ENCODE results near the gene IFNA16. TPM values are rescaled to one million over a fixed set of nuclear protein-coding genes. Genes with fewer than 3 reads are reported as not detected.
"Not testable (repeated sequence)": the region's sequence is repeated elsewhere in the genome, so short reads cannot be mapped to it uniquely, and the experiment has no call there.

IFNA16 gene
- not detected in 3 replicates for total RNA-seq

DNA sequence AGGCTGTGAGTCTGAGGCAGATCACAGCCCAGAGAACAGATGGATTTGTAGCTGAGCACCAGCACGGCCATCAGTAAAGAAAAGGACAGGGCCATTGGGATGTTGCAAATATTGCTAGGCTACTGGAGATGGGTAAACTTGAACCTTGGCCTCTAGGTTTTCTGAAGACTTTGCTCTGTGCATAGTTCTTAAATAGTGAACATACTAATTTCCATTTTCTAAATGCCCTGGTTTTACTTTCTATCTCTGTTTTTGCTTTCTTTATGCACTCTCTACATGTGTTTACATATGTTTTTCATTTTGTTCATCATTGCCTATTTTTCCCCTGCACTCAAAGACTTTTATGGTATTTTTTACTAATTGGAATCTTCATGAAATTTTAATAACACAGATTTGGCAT lies at the start of gene IFNA16:
IFNA16 (minus strand) TSS at position 101 of the 400 bp plus-strand sequence; CDS start at position 95, 6 bp downstream.
- not testable (repeated sequence) for H3K4me1 Mint-ChIP-seq; H3K27ac Mint-ChIP-seq; H3K9me3 Mint-ChIP-seq; H3K4me3 Mint-ChIP-seq; H3K36me3 Mint-ChIP-seq; DNase-seq (ENCODE audit: low spot score in 2 of 2, unreplicated experiment in 2 of 2)
- H3K27me3 Mint-ChIP-seq (ENCODE audit: low read depth) = peaks cover 36% of the 10 kb centered on the region

- Mint-ChIP-seq H3K27ac (no peak overlapping the region), H3K4me1 (peaks cover 2% of the 10 kb centered on the region), H3K9me3 (peaks cover 3% of the 10 kb centered on the region), H3K4me3 (no peak overlapping the region), H3K36me3 (no peaks in the 10 kb centered on the region), H3K27me3 (ENCODE audit: low read depth) (peaks cover 73% of the 10 kb centered on the region)
- TF ChIP-seq CTCF (IDR thresholded peaks at IDR 0.05; ENCODE audit: unreplicated experiment) = no peak
- DNase-seq (ENCODE audit: low spot score in 2 of 2, unreplicated experiment in 2 of 2) = no peak
Observed at GRCh38 chr9:21265421-21266189, 48.5 kb upstream of the IFNA16 start.

DNA sequence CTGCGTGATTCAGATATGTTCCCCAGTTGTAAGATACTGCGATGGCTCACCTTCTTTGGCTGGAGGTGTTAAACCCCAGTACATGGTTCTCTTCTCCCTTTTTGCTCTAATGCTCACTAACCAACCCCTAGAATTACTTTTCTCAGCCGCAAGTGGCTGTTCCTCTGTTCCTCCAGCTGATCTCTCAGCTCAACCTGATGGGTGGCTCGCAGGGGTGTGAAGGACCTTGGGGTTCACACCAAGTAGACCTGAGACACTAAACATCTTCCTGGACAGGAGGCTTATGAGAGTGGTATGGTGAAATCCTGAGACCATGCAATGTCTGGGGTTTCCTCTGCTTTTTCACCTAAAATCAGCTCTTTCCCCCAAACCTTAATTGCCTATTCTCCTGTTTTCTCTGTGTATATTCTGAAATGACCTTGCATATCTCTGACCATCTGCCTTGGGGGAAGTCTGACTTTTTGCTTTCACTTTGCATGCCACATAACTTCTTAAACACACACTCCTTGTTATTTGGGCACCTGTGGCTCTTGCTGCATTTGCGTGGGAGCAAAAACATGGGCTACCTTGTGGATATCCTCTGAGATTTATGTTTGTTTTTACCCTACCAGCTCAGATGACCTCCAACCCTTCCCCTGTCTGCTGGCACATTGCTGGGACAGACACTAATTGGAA lies 38.6 kb upstream of the IFNA16 start:
- no peak for DNase-seq (ENCODE audit: low spot score in 2 of 2, unreplicated experiment in 2 of 2)

DNA sequence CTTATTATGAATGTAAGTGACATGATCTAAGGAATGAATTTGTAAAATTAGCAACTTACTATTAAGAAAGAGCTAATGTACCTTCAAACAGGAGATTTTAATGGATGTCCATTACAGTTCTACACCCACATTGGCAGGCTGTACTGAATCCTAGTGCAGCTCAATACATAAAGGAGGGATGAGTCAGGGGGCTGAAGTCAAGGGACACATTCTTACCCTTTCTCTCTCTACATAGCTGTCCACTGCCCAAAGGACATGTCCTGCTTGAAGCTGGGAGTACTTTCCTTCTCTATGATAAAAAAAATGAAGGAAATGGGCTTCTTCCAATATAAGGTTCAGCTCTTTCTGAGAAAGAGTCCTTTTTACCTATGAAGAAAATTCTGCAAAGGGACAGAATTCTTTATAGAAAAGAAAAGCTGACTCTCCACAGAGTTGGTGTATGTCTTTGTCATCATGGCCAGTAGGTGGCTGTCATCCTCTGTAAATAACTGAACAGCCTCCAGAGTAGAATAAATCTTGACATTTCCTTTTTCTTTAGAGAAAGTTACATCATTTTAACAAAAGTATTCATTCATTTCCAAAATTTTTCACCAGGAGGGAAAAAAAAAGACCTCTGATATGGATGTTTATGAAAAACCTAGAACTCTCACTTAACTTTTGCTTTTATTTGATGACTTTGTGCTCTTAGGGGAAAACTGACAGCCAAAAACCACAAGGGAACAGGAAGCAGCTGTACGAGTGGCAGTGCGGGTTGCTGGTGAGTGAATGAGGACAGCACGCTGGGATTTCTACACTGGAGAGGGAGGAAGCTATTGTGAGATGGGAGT lies 35.8 kb upstream of the IFNA16 start:
- Mint-ChIP-seq H3K36me3 (no peaks in the 10 kb centered on the region), H3K27ac (no peak overlapping the region), H3K4me1 (peaks cover 4% of the 10 kb centered on the region), H3K27me3 (ENCODE audit: low read depth) (peaks cover 24% of the 10 kb centered on the region), H3K4me3 (no peak overlapping the region), H3K9me3 (peaks cover 3% of the 10 kb centered on the region)
- peak; percentile 66 for TF ChIP-seq CTCF (IDR thresholded peaks at IDR 0.05; ENCODE audit: unreplicated experiment)
- no peak for DNase-seq (ENCODE audit: low spot score in 2 of 2, unreplicated experiment in 2 of 2)

More for the DNA sequence above, 38.6 kb upstream of the IFNA16 start:
- Mint-ChIP-seq H3K27ac (no peak overlapping the region), H3K27me3 (ENCODE audit: low read depth) (peaks cover 19% of the 10 kb centered on the region), H3K9me3 (peaks cover 13% of the 10 kb centered on the region), H3K4me3 (no peak overlapping the region), H3K36me3 (no peaks in the 10 kb centered on the region), H3K4me1 (peaks cover 4% of the 10 kb centered on the region)
- TF ChIP-seq CTCF (IDR thresholded peaks at IDR 0.05; ENCODE audit: unreplicated experiment) = no peak

DNA sequence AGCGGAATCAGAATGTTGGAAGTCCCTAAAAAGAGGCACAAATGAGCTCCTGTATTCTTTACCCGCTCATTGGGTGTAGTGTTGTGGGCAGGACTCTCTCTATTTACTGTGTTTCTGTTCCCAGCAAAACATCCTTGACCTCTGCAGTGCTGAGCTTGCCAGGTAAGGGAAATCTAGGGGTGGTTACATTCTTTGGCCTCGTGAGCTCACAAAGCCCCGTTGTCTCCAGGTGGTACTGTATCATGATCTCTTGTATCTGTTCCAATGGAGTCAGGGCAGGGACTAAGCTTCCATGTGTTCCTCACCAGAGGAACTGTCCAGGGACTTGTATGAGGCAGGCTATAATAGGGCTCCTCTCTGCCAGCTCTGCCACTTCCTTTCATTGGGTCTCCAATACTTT lies 34.5 kb upstream of the IFNA16 start:
- Mint-ChIP-seq H3K9me3 (no peaks in the 10 kb centered on the region), H3K4me1 (peaks cover 4% of the 10 kb centered on the region), H3K4me3 (no peak overlapping the region), H3K27me3 (ENCODE audit: low read depth) (peaks cover 24% of the 10 kb centered on the region), H3K27ac (no peak overlapping the region), H3K36me3 (no peaks in the 10 kb centered on the region)
- TF ChIP-seq CTCF (IDR thresholded peaks at IDR 0.05; ENCODE audit: unreplicated experiment) = no peak
- DNase-seq (ENCODE audit: low spot score in 2 of 2, unreplicated experiment in 2 of 2) = no peak

Data from mesothelial cell of epicardium (in vitro differentiated cells).